Measurements from ENCODE around the gene PPP1R12B.
"Not testable (repeated sequence)": the region's sequence is repeated elsewhere in the genome, so short reads cannot be mapped to it uniquely, and the experiment has no call there.

PPP1R12B gene

GRCh38 chr1:202467381-202467780 is 118.9 kb downstream of the PPP1R12B start:
- H3K23ac ChIP-seq (ENCODE audit: low read depth, low read length, poor library complexity); H2BK120ac ChIP-seq (ENCODE audit: low read depth, low read length); H3K79me1 ChIP-seq (ENCODE audit: low read depth, low read length); H3K27ac ChIP-seq (replicated peaks; ENCODE audit: low read length); DNase-seq (ENCODE audit: low spot score); H2BK5ac ChIP-seq (ENCODE audit: low read length); H3K14ac ChIP-seq (ENCODE audit: low read length); H3K4me1 ChIP-seq (ENCODE audit: control insufficient read depth in 2 of 2, insufficient read depth in 1 of 2, low read depth in 1 of 2, low read length in 2 of 2); H3K18ac ChIP-seq (ENCODE audit: low read length); H2AK5ac ChIP-seq (ENCODE audit: low read depth, low read length); H3K4me3 ChIP-seq (ENCODE audit: low read length in 2 of 2); H2BK12ac ChIP-seq (ENCODE audit: low read length); H2BK15ac ChIP-seq (ENCODE audit: low read length); H4K8ac ChIP-seq (ENCODE audit: low read depth, low read length); H3K4ac ChIP-seq (ENCODE audit: low read length); H3K36me3 ChIP-seq (replicated peaks in 1 of 2; ENCODE audit: control insufficient read depth in 2 of 2, insufficient read depth in 2 of 2, low read length in 2 of 2); H3K9me3 ChIP-seq (replicated peaks in 1 of 2; ENCODE audit: control insufficient read depth in 2 of 2, insufficient read depth in 1 of 2, low read depth in 1 of 2, low read length in 2 of 2); H3K9ac ChIP-seq (ENCODE audit: low read depth, low read length, poor library complexity); H4K91ac ChIP-seq (ENCODE audit: low read depth, low read length, poor library complexity); H2AFZ ChIP-seq (ENCODE audit: low read length); H3K4me2 ChIP-seq (ENCODE audit: insufficient read depth, low read length, poor library complexity, severe bottlenecking); H3K27me3 ChIP-seq (ENCODE audit: control insufficient read depth in 3 of 3, insufficient read depth in 3 of 3, low read depth in 1 of 3, low read length in 3 of 3): not testable (repeated sequence)
- no CpG with 5 or more reads among the region's 3 CpGs for WGBS, 2 donors (ENCODE audit: extremely low coverage in 2 of 2, insufficient read length in 2 of 2, insufficient replicate concordance in 1 of 2)

- not testable (repeated sequence) for H3K18ac ChIP-seq (ENCODE audit: low read length); H3K23ac ChIP-seq (ENCODE audit: low read depth, low read length, poor library complexity); DNase-seq (ENCODE audit: low spot score); H4K91ac ChIP-seq (ENCODE audit: low read depth, low read length, poor library complexity); H3K27me3 ChIP-seq (ENCODE audit: control insufficient read depth in 3 of 3, insufficient read depth in 3 of 3, low read depth in 1 of 3, low read length in 3 of 3); H3K14ac ChIP-seq (ENCODE audit: low read length); H2BK5ac ChIP-seq (ENCODE audit: low read length); H3K4me2 ChIP-seq (ENCODE audit: insufficient read depth, low read length, poor library complexity, severe bottlenecking); H4K8ac ChIP-seq (ENCODE audit: low read depth, low read length); H3K4me3 ChIP-seq (ENCODE audit: low read length in 2 of 2); H3K4ac ChIP-seq (ENCODE audit: low read length); H3K79me1 ChIP-seq (ENCODE audit: low read depth, low read length); H3K4me1 ChIP-seq (ENCODE audit: control insufficient read depth in 2 of 2, insufficient read depth in 1 of 2, low read depth in 1 of 2, low read length in 2 of 2); H2AFZ ChIP-seq (ENCODE audit: low read length); H3K9me3 ChIP-seq (replicated peaks in 1 of 2; ENCODE audit: control insufficient read depth in 2 of 2, insufficient read depth in 1 of 2, low read depth in 1 of 2, low read length in 2 of 2); H2BK12ac ChIP-seq (ENCODE audit: low read length); H2AK5ac ChIP-seq (ENCODE audit: low read depth, low read length); H3K9ac ChIP-seq (ENCODE audit: low read depth, low read length, poor library complexity); H2BK120ac ChIP-seq (ENCODE audit: low read depth, low read length); H3K27ac ChIP-seq (replicated peaks; ENCODE audit: low read length); H3K36me3 ChIP-seq (replicated peaks in 1 of 2; ENCODE audit: control insufficient read depth in 2 of 2, insufficient read depth in 2 of 2, low read length in 2 of 2); H2BK15ac ChIP-seq (ENCODE audit: low read length)
- no CpG with 5 or more reads among the region's 3 CpGs for WGBS, 2 donors (ENCODE audit: extremely low coverage in 2 of 2, insufficient read length in 2 of 2, insufficient replicate concordance in 1 of 2)
Observed at GRCh38 chr1:202468695-202469094, 120.2 kb downstream of the PPP1R12B start.

DNA sequence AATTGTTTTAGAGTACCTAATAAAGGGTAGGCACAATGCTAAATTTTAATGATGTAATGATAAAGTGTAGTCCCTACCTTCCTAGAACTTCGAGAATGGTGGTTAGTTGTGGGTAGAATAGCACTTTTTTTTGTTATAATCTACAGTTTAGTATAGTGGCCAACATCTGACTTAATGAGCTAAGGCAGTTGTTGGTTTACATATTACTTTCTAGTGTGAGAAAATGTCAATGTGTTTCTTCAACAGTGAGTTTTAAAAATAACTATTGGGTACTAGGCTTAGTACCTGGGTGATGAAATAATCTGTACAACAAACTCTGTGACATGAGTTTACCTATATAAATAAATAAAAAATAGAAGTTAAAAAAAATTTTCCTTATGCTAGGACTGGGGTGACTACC is 120.6 kb downstream of the PPP1R12B start:
- not testable (repeated sequence) for H4K8ac ChIP-seq (ENCODE audit: low read depth, low read length)
- WGBS, 2 donors (ENCODE audit: extremely low coverage in 2 of 2, insufficient read length in 2 of 2, insufficient replicate concordance in 1 of 2) = no CpG with 5 or more reads among the region's 1 CpG

DNA sequence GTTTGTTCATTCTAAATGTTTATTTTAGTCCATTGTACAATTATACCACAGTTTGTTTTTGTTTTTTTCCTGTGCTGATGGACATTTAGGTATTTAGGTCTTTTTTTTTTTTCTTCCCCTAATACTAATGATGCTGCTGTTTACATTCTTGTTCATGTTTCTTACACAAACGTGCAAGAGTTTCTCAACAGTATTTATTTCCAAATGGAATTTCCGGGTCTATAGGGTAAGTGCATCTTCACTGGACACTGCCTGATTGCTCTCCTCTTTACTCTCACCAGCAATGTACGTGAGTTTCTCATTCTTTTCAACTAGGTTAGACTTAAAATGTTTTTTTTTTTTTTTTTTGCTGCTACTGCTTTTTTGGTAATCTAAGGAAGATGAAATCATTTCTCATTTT is 122.7 kb downstream of the PPP1R12B start:
- H2BK120ac ChIP-seq (ENCODE audit: low read depth, low read length) = no peak overlapping the region
- no peak overlapping the region for H2BK15ac ChIP-seq (ENCODE audit: low read length)
- DNase-seq (ENCODE audit: low spot score) = no peak
- no peaks in the 10 kb centered on the region for H3K79me1 ChIP-seq (ENCODE audit: low read depth, low read length)
- H3K9me3 ChIP-seq (replicated peaks in 1 of 2; ENCODE audit: control insufficient read depth in 2 of 2, insufficient read depth in 1 of 2, low read depth in 1 of 2, low read length in 2 of 2) = no peaks in the 10 kb centered on the region
- H2BK12ac ChIP-seq (ENCODE audit: low read length) = no peak overlapping the region
- no peak overlapping the region for H3K18ac ChIP-seq (ENCODE audit: low read length)
- H2AK5ac ChIP-seq (ENCODE audit: low read depth, low read length) = no peak overlapping the region
- H2AFZ ChIP-seq (ENCODE audit: low read length) = no peak overlapping the region
- no peak overlapping the region for H3K4me2 ChIP-seq (ENCODE audit: insufficient read depth, low read length, poor library complexity, severe bottlenecking)
- H3K14ac ChIP-seq (ENCODE audit: low read length) = no peak overlapping the region
- no peak overlapping the region for H4K8ac ChIP-seq (ENCODE audit: low read depth, low read length)
- H3K27me3 ChIP-seq (ENCODE audit: control insufficient read depth in 3 of 3, insufficient read depth in 3 of 3, low read depth in 1 of 3, low read length in 3 of 3) = no peaks in the 10 kb centered on the region
- H4K91ac ChIP-seq (ENCODE audit: low read depth, low read length, poor library complexity) = no peak overlapping the region
- no CpG with 5 or more reads among the region's 3 CpGs for WGBS, 2 donors (ENCODE audit: extremely low coverage in 2 of 2, insufficient read length in 2 of 2, insufficient replicate concordance in 1 of 2)
- no peaks in the 10 kb centered on the region for H3K4me1 ChIP-seq (ENCODE audit: control insufficient read depth in 2 of 2, insufficient read depth in 1 of 2, low read depth in 1 of 2, low read length in 2 of 2)
- H3K9ac ChIP-seq (ENCODE audit: low read depth, low read length, poor library complexity) = no peak overlapping the region
- H3K4me3 ChIP-seq (ENCODE audit: low read length in 2 of 2) = no peak overlapping the region
- H2BK5ac ChIP-seq (ENCODE audit: low read length) = no peak overlapping the region
- no peak overlapping the region for H3K4ac ChIP-seq (ENCODE audit: low read length)
- no peaks in the 10 kb centered on the region for H3K36me3 ChIP-seq (replicated peaks in 1 of 2; ENCODE audit: control insufficient read depth in 2 of 2, insufficient read depth in 2 of 2, low read length in 2 of 2)
- no peak overlapping the region for H3K23ac ChIP-seq (ENCODE audit: low read depth, low read length, poor library complexity)
- H3K27ac ChIP-seq (replicated peaks; ENCODE audit: low read length) = no peak overlapping the region

More for the DNA sequence above, 120.6 kb downstream of the PPP1R12B start:
- H3K36me3 ChIP-seq (replicated peaks in 1 of 2; ENCODE audit: control insufficient read depth in 2 of 2, insufficient read depth in 2 of 2, low read length in 2 of 2); H3K9me3 ChIP-seq (replicated peaks in 1 of 2; ENCODE audit: control insufficient read depth in 2 of 2, insufficient read depth in 1 of 2, low read depth in 1 of 2, low read length in 2 of 2); H3K27ac ChIP-seq (replicated peaks; ENCODE audit: low read length); H3K18ac ChIP-seq (ENCODE audit: low read length); H3K9ac ChIP-seq (ENCODE audit: low read depth, low read length, poor library complexity); H2BK12ac ChIP-seq (ENCODE audit: low read length); H3K4me2 ChIP-seq (ENCODE audit: insufficient read depth, low read length, poor library complexity, severe bottlenecking); H3K4ac ChIP-seq (ENCODE audit: low read length); H2BK5ac ChIP-seq (ENCODE audit: low read length); DNase-seq (ENCODE audit: low spot score); H3K79me1 ChIP-seq (ENCODE audit: low read depth, low read length); H3K4me1 ChIP-seq (ENCODE audit: control insufficient read depth in 2 of 2, insufficient read depth in 1 of 2, low read depth in 1 of 2, low read length in 2 of 2); H3K14ac ChIP-seq (ENCODE audit: low read length); H3K27me3 ChIP-seq (ENCODE audit: control insufficient read depth in 3 of 3, insufficient read depth in 3 of 3, low read depth in 1 of 3, low read length in 3 of 3); H4K91ac ChIP-seq (ENCODE audit: low read depth, low read length, poor library complexity); H3K23ac ChIP-seq (ENCODE audit: low read depth, low read length, poor library complexity); H2BK120ac ChIP-seq (ENCODE audit: low read depth, low read length); H2AK5ac ChIP-seq (ENCODE audit: low read depth, low read length); H3K4me3 ChIP-seq (ENCODE audit: low read length in 2 of 2); H2BK15ac ChIP-seq (ENCODE audit: low read length); H2AFZ ChIP-seq (ENCODE audit: low read length): not testable (repeated sequence)

Data from neuronal stem cell (in vitro differentiated cells).